GM12878 (cell line): ENCODE results near the gene FAP. TPM values are rescaled to one million over a fixed set of nuclear protein-coding genes. Genes with fewer than 3 reads are reported as not detected.

Source experiments
- ATAC-seq: fragments of 200-7000 bp; cut with Tn5 transposase; 3 replicates; pipeline ENCODE4 v1.9.1; 2020; ENCODE audit warnings: mild to moderate bottlenecking, moderate library complexity
- BruUV-seq: library from RNA; stranded (reverse); fragments of 400-500 nt; replicated peaks from 2 replicates; lab custom pipeline; 2021; lab: Mats Ljungman, UMichigan
- CTCF ChIA-PET: fragments of 300-600 bp; sonication (Branson Sonifier 250); formaldehyde crosslinking; extraction: SDS; loops from one replicate; lab custom pipeline; 2021; ENCODE audit warnings: inconsistent platforms; lab: Yijun Ruan, JAX
- POLR2A ChIA-PET: fragments of 350-600 bp; formaldehyde crosslinking; extraction: SDS; loops from one replicate; lab custom pipeline; 2021; ENCODE audit warnings: inconsistent platforms; lab: Charles Lee
- RAD21 ChIA-PET: fragments of 300-600 bp; sonication (Branson Sonifier 250); formaldehyde crosslinking; loops from one replicate; lab custom pipeline; 2023; ENCODE audit warnings: antibody characterized with exemption; ENCODE audit not compliant: unreplicated experiment; lab: Charles Lee
- SMC1A ChIA-PET: fragments of 300-600 bp; sonication (Branson Sonifier 250); formaldehyde crosslinking; loops from one replicate; lab custom pipeline; 2023; ENCODE audit not compliant: unreplicated experiment, uncharacterized antibody; lab: Charles Lee
- DNase-seq: peaks from one replicate; pipeline ENCODE4 v3.0.0-alpha.2; 2011; ENCODE audit warnings: low read depth, low spot score
- FAIRE-seq: peaks from 3 replicates; lab custom pipeline; 2011; peaks lifted over from hg19 to GRCh38; lab: Jason Lieb, UNC
- H2AFZ ChIP-seq: 2 replicates; pipeline ENCODE4 v1.6.0; 2011; ENCODE audit warnings: low read depth, low read length, control low read depth; ENCODE audit not compliant: control insufficient read depth
- H3K27ac ChIP-seq: 2 replicates; pipeline ENCODE4 v1.5.1; 2011; ENCODE audit warnings: control low read depth; ENCODE audit not compliant: control insufficient read depth, insufficient read depth
- H3K27me3 ChIP-seq, 2 experiments: replicated peaks in 1 of 2; 2 replicates each; pipeline versions ENCODE4 v1.6.0 to v1.6.1; 2011; ENCODE audit warnings: low read length in 1 of 2; ENCODE audit not compliant: control insufficient read depth in 2 of 2, insufficient read depth in 2 of 2
- H3K36me3 ChIP-seq, 2 experiments: 2 replicates each; pipeline ENCODE4 v1.5.1; 2011; ENCODE audit warnings: low read length in 1 of 2; ENCODE audit not compliant: control insufficient read depth in 2 of 2, insufficient read depth in 2 of 2
- H3K4me1 ChIP-seq: 2 replicates; pipeline ENCODE4 v1.6.1; 2011; ENCODE audit warnings: mild to moderate bottlenecking, low read length, moderate library complexity, mixed read lengths; ENCODE audit not compliant: control insufficient read depth, insufficient read depth
- H3K4me2 ChIP-seq: 2 replicates; pipeline ENCODE4 v1.6.0; 2011; ENCODE audit warnings: control low read depth; ENCODE audit not compliant: control insufficient read depth, insufficient read depth
- H3K4me3 ChIP-seq: fragments of 200-600 bp; sonication (generic); 2 replicates; pipeline ENCODE4 v1.5.1; 2016
- H3K79me2 ChIP-seq: 2 replicates; pipeline ENCODE4 v1.6.0; 2011; ENCODE audit warnings: low read length; ENCODE audit not compliant: control insufficient read depth, insufficient read depth
- H3K9ac ChIP-seq: 2 replicates; pipeline ENCODE4 v1.8.0; 2011; ENCODE audit warnings: low read length, control low read depth, mixed read lengths; ENCODE audit not compliant: control insufficient read depth, insufficient read depth
- H3K9me3 ChIP-seq: replicated peaks from 3 replicates; pipeline ENCODE4 v1.5.1; 2011; ENCODE audit warnings: mild to moderate bottlenecking, low read length; ENCODE audit not compliant: control insufficient read depth, insufficient read depth
- H4K20me1 ChIP-seq: 2 replicates; pipeline ENCODE4 v1.6.0; 2011; ENCODE audit not compliant: control insufficient read depth, insufficient read depth
- CBX5 ChIP-seq: sonication (generic); IDR thresholded peaks from 2 replicates; pipeline ENCODE4 v1.6.1; 2016; ENCODE audit warnings: low read depth, moderate library complexity, mild to moderate bottlenecking, inconsistent platforms
- ESRRA ChIP-seq: IDR thresholded peaks from 2 replicates; pipeline ENCODE4 v1.6.1; 2012; ENCODE audit warnings: mild to moderate bottlenecking, low read length, improper control_type of control experiment
- FOXK2 ChIP-seq: fragments of 450-650 bp; IDR thresholded peaks from 2 replicates; pipeline ENCODE4 v1.6.1; 2017; ENCODE audit warnings: mild to moderate bottlenecking, moderate library complexity
- GABPA ChIP-seq: IDR thresholded peaks from 2 replicates; pipeline ENCODE4 v1.6.1; 2014; ENCODE audit warnings: antibody characterized with exemption, low read depth, mild to moderate bottlenecking, inconsistent platforms
- HDAC2 ChIP-seq: fragments of 200-600 bp; sonication (generic); IDR thresholded peaks from 2 replicates; pipeline ENCODE4 v1.6.1; 2017
- MYB ChIP-seq: fragments of 150-350 bp; IDR thresholded peaks from 2 replicates; pipeline ENCODE4 v1.6.1; 2014; ENCODE audit warnings: mild to moderate bottlenecking, low read depth, low read length, borderline replicate concordance
- NFYB ChIP-seq: IDR thresholded peaks from 2 replicates; pipeline ENCODE4 v1.6.1; 2011; ENCODE audit warnings: low read depth, mild to moderate bottlenecking, low read length, improper control_type of control experiment, moderate library complexity; ENCODE audit not compliant: insufficient read depth
- PML ChIP-seq: IDR thresholded peaks from 2 replicates; pipeline ENCODE4 v1.6.1; 2012; ENCODE audit warnings: low read length, inconsistent platforms
- TCF12 ChIP-seq: IDR thresholded peaks from 2 replicates; pipeline ENCODE4 v1.6.1; 2011; ENCODE audit warnings: low read depth, mild to moderate bottlenecking, low read length
- USF2 ChIP-seq: IDR thresholded peaks from 2 replicates; pipeline ENCODE4 v1.6.1; 2011; ENCODE audit warnings: low read depth, low read length, improper control_type of control experiment, borderline replicate concordance
- YBX1 ChIP-seq: fragments of 450-650 bp; IDR thresholded peaks from 2 replicates; pipeline ENCODE4 v1.6.1; 2016; ENCODE audit warnings: antibody characterized with exemption
- ZBTB33 ChIP-seq: fragments of 450-650 bp; IDR thresholded peaks from 2 replicates; pipeline ENCODE4 v1.6.1; 2017; ENCODE audit warnings: mild to moderate bottlenecking
- ZZZ3 ChIP-seq: IDR thresholded peaks from 2 replicates; pipeline ENCODE4 v1.6.1; 2011; ENCODE audit warnings: low read depth; ENCODE audit not compliant: control insufficient read depth, insufficient read length
- WGBS: methylation state at CpG from one replicate; pipeline ENCODE4 v1.1.6; 2016; ENCODE audit warnings: low lambda C conversion rate; ENCODE audit not compliant: insufficient replicate concordance, insufficient coverage; ENCODE audit errors: missing lambda C conversion rate; 5-methylcytosine and 5-hydroxymethylcytosine counted together
- in situ Hi-C: fragments of 300-500 bp; cut with MboI; formaldehyde crosslinking; loops from 9 replicates; pipeline ENCODE4 v1.14.3; 2018; ENCODE audit warnings: mixed read lengths
- intact Hi-C: fragments of 100-400 bp; cut with micrococcal nuclease; formaldehyde crosslinking; loops from one replicate; pipeline ENCODE4 v1.14.2; 2022; ENCODE audit not compliant: unreplicated experiment
- polyA plus RNA-seq, 11 experiments: library from polyadenylated mRNA; depleted of rRNA in 4 of 11; unstranded in 6 of 11; stranded (reverse) in 5 of 11; fragments of >200 nt; fragmentation: Nextera tagmentation in 4 of 11; fragmentation: Illumina TruSeq in 1 of 11; extraction: Ambion mirVana in 4 of 11; extraction: Trizol in 1 of 11; gene quantifications; 1 replicate in 1 of 11; 2 replicates in 10 of 11; pipeline versions ENCODE4 v1.2.1 to v1.2.3, GENCODE V29; 2011 to 2016; ENCODE audit warnings: inconsistent platforms in 2 of 11, missing spikeins in 2 of 11, low read depth in 1 of 11
- total RNA-seq, 4 experiments: library from RNA; depleted of rRNA in 3 of 4; stranded (reverse); fragments of >200 nt in 3 of 4; fragmentation: Illumina TruSeq in 1 of 4; extraction: Trizol in 1 of 4; gene quantifications; 2 replicates each; pipeline versions ENCODE4 v1.2.1 to v1.2.3, GENCODE V29; 2013 to 2021

The FAP gene
- total and polyA plus RNA-seq, 10 of the 15 experiments (the other 5 are each of a cell fraction or from before 2014, with no cell fraction given): 0.16 TPM; not detected in 9

DNA sequence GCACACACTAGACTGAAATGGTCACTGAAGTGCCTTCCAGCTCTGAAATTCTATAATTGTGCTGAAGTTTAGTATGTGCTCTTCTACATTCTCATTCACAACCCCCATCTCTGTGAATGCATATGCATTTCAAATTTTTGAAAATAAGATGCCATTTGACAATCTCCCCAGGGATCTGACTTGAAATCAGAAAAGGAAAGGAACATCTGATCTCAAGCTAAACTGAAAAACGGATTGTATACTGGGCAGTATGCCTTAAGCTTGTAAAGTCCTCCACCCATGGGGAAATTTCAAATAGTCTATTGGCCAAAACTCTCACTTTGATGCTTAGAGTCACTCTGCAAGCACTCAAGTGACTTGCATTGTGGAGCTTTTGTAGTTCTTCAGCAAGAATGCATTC is 22.9 kb downstream of the FAP start:
- no peak overlapping the region for H3K4me2 ChIP-seq
- H3K27ac ChIP-seq: no peak overlapping the region
- TF ChIP-seq ESRRA (no peak), CBX5 (no peak)
- no peak for DNase-seq
- H3K4me3 ChIP-seq: no peak overlapping the region
- H2AFZ ChIP-seq: no peak overlapping the region
- CTCF ChIA-PET: interaction anchor here (0.7 to 13.2 kb wide), 43 partner anchors 9 to 589 kb away, joined by 3 to 228 read pairs (median 5); partner anchors contain the start of gene FAP
- no peaks in the 10 kb centered on the region for H3K4me1 ChIP-seq
- intact Hi-C loops (no loop called here), in situ Hi-C loops (loop anchor here (5.0 kb wide), 1 partner anchor 77 kb away; no protein-coding TSS in a partner anchor)
- POLR2A ChIA-PET: no interaction called here
- BruUV-seq: no TSS peak
- H3K79me2 ChIP-seq: no peaks in the 10 kb centered on the region
- H3K9me3 ChIP-seq: no peaks in the 10 kb centered on the region
- RAD21 ChIA-PET: interaction anchor here (0.6 to 6.2 kb wide), 10 partner anchors 9 to 575 kb away, joined by 3 to 79 read pairs (median 6); no protein-coding TSS in a partner anchor
- no peak; the same call in 2 of the 3 replicates for ATAC-seq
- no peaks in the 10 kb centered on the region for H3K36me3 ChIP-seq
- H4K20me1 ChIP-seq: no peaks in the 10 kb centered on the region
- no peak for FAIRE-seq
- SMC1A ChIA-PET: interaction anchor here (0.6 to 4.2 kb wide), 22 partner anchors 9 to 213 kb away, joined by 3 to 81 read pairs (median 6); no protein-coding TSS in a partner anchor
- no peaks in the 10 kb centered on the region for H3K27me3 ChIP-seq
- WGBS: 5% methylated on average over 1 of the region's 1 CpG
- no peak overlapping the region for H3K9ac ChIP-seq

GRCh38 chr2:162219426-162219825 is 23.8 kb downstream of the FAP start:
- Histone ChIP-seq H2AFZ (no peak overlapping the region), H3K79me2 (no peaks in the 10 kb centered on the region), H3K27me3 (no peaks in the 10 kb centered on the region), H3K4me3 (no peak overlapping the region), H3K9me3 (no peaks in the 10 kb centered on the region), H3K4me2 (no peak overlapping the region), H4K20me1 (no peaks in the 10 kb centered on the region), H3K9ac (no peak overlapping the region), H3K36me3 (no peaks in the 10 kb centered on the region), H3K27ac (no peak overlapping the region), H3K4me1 (no peaks in the 10 kb centered on the region)
- ChIA-PET CTCF (interaction anchor here (0.7 to 13.2 kb wide), 19 partner anchors 10 to 308 kb away, joined by 3 to 228 read pairs (median 6); no protein-coding TSS in a partner anchor), POLR2A (no interaction called here), RAD21 (interaction anchor here (1.3 to 6.2 kb wide), 5 partner anchors 78 to 576 kb away, joined by 4 to 79 read pairs (median 8); no protein-coding TSS in a partner anchor), SMC1A (interaction anchor here (0.6 to 4.2 kb wide), 9 partner anchors 11 to 143 kb away, joined by 3 to 81 read pairs (median 7); no protein-coding TSS in a partner anchor)
- in situ Hi-C loops: no loop called here
- no peak for ATAC-seq
- DNase-seq: no peak
- FAIRE-seq: no peak
- intact Hi-C loops: loop anchor here (10.0 kb wide), 1 partner anchor 575 kb away; no protein-coding TSS in a partner anchor
- no TSS peak for BruUV-seq
- 8% methylated on average over 4 of the region's 4 CpGs for WGBS
- TF ChIP-seq PML (no peak), YBX1 (no peak), HDAC2 (no peak), NFYB (no peak), GABPA (no peak), ZZZ3 (no peak), TCF12 (no peak), MYB (no peak), FOXK2 (no peak), USF2 (no peak), ZBTB33 (no peak)
